GM12878 (cell line): ENCODE results near the gene RTF2. TPM values are rescaled to one million over a fixed set of nuclear protein-coding genes. Genes with fewer than 3 reads are reported as not detected.

Experiments used
- ATAC-seq: fragments of 200-7000 bp; cut with Tn5 transposase; 3 replicates; pipeline ENCODE4 v1.9.1; 2020; ENCODE audit warnings: mild to moderate bottlenecking, moderate library complexity
- BruUV-seq: library from RNA; stranded (reverse); fragments of 400-500 nt; replicated peaks from 2 replicates; lab custom pipeline; 2021; lab: Mats Ljungman, UMichigan
- CTCF ChIA-PET: fragments of 300-600 bp; sonication (Branson Sonifier 250); formaldehyde crosslinking; extraction: SDS; loops from one replicate; lab custom pipeline; 2021; ENCODE audit warnings: inconsistent platforms; lab: Yijun Ruan, JAX
- POLR2A ChIA-PET: fragments of 350-600 bp; formaldehyde crosslinking; extraction: SDS; loops from one replicate; lab custom pipeline; 2021; ENCODE audit warnings: inconsistent platforms; lab: Charles Lee
- RAD21 ChIA-PET: fragments of 300-600 bp; sonication (Branson Sonifier 250); formaldehyde crosslinking; loops from one replicate; lab custom pipeline; 2023; ENCODE audit warnings: antibody characterized with exemption; ENCODE audit not compliant: unreplicated experiment; lab: Charles Lee
- SMC1A ChIA-PET: fragments of 300-600 bp; sonication (Branson Sonifier 250); formaldehyde crosslinking; loops from one replicate; lab custom pipeline; 2023; ENCODE audit not compliant: unreplicated experiment, uncharacterized antibody; lab: Charles Lee
- DNase-seq: peaks from one replicate; pipeline ENCODE4 v3.0.0-alpha.2; 2011; ENCODE audit warnings: low read depth, low spot score
- FAIRE-seq: peaks from 3 replicates; lab custom pipeline; 2011; peaks lifted over from hg19 to GRCh38; lab: Jason Lieb, UNC
- H2AFZ ChIP-seq: 2 replicates; pipeline ENCODE4 v1.6.0; 2011; ENCODE audit warnings: low read depth, low read length, control low read depth; ENCODE audit not compliant: control insufficient read depth
- H3K27ac ChIP-seq: 2 replicates; pipeline ENCODE4 v1.5.1; 2011; ENCODE audit warnings: control low read depth; ENCODE audit not compliant: control insufficient read depth, insufficient read depth
- H3K27me3 ChIP-seq, 2 experiments: replicated peaks in 1 of 2; 2 replicates each; pipeline versions ENCODE4 v1.6.0 to v1.6.1; 2011; ENCODE audit warnings: low read length in 1 of 2; ENCODE audit not compliant: control insufficient read depth in 2 of 2, insufficient read depth in 2 of 2
- H3K36me3 ChIP-seq, 2 experiments: 2 replicates each; pipeline ENCODE4 v1.5.1; 2011; ENCODE audit warnings: low read length in 1 of 2; ENCODE audit not compliant: control insufficient read depth in 2 of 2, insufficient read depth in 2 of 2
- H3K4me1 ChIP-seq: 2 replicates; pipeline ENCODE4 v1.6.1; 2011; ENCODE audit warnings: mild to moderate bottlenecking, low read length, moderate library complexity, mixed read lengths; ENCODE audit not compliant: control insufficient read depth, insufficient read depth
- H3K4me2 ChIP-seq: 2 replicates; pipeline ENCODE4 v1.6.0; 2011; ENCODE audit warnings: control low read depth; ENCODE audit not compliant: control insufficient read depth, insufficient read depth
- H3K4me3 ChIP-seq: fragments of 200-600 bp; sonication (generic); 2 replicates; pipeline ENCODE4 v1.5.1; 2016
- H3K79me2 ChIP-seq: 2 replicates; pipeline ENCODE4 v1.6.0; 2011; ENCODE audit warnings: low read length; ENCODE audit not compliant: control insufficient read depth, insufficient read depth
- H3K9ac ChIP-seq: 2 replicates; pipeline ENCODE4 v1.8.0; 2011; ENCODE audit warnings: low read length, control low read depth, mixed read lengths; ENCODE audit not compliant: control insufficient read depth, insufficient read depth
- H3K9me3 ChIP-seq: replicated peaks from 3 replicates; pipeline ENCODE4 v1.5.1; 2011; ENCODE audit warnings: mild to moderate bottlenecking, low read length; ENCODE audit not compliant: control insufficient read depth, insufficient read depth
- H4K20me1 ChIP-seq: 2 replicates; pipeline ENCODE4 v1.6.0; 2011; ENCODE audit not compliant: control insufficient read depth, insufficient read depth
- ASH2L ChIP-seq: fragments of 300-600, 200-600 bp; sonication (generic); IDR thresholded peaks from 2 replicates; pipeline ENCODE4 v1.6.1; 2017; ENCODE audit warnings: low read depth, mild to moderate bottlenecking, borderline replicate concordance
- BCL3 ChIP-seq: IDR thresholded peaks from 2 replicates; pipeline ENCODE4 v1.6.1; 2011; ENCODE audit warnings: borderline replicate concordance, low read depth, mild to moderate bottlenecking, moderate library complexity, low read length; ENCODE audit not compliant: insufficient read depth, poor library complexity, severe bottlenecking
- CREM ChIP-seq: IDR thresholded peaks from 2 replicates; pipeline ENCODE4 v1.6.1; 2014; ENCODE audit warnings: antibody characterized with exemption, low read depth
- ETV6 ChIP-seq, 2 experiments: fragments of 450-650 bp in 1 of 2; IDR thresholded peaks in 1 of 2; conservative IDR thresholded peaks in 1 of 2; 2 replicates each; pipeline ENCODE4 v1.6.1; 2014; ENCODE audit warnings: antibody characterized with exemption in 1 of 2, borderline replicate concordance in 1 of 2, low read depth in 1 of 2, mild to moderate bottlenecking in 1 of 2, moderate library complexity in 1 of 2
- GATAD2B ChIP-seq: fragments of 450-650 bp; conservative IDR thresholded peaks from 2 replicates; pipeline ENCODE4 v1.6.1; 2017; ENCODE audit warnings: low read depth, mild to moderate bottlenecking, moderate library complexity
- HCFC1 ChIP-seq: fragments of 150-350 bp; IDR thresholded peaks from 2 replicates; pipeline ENCODE4 v1.6.1; 2014; ENCODE audit warnings: low read length
- IRF3 ChIP-seq: fragments of 450-650 bp; IDR thresholded peaks from 2 replicates; pipeline ENCODE4 v1.6.1; 2014; ENCODE audit warnings: mild to moderate bottlenecking
- NBN ChIP-seq: fragments of 450-650 bp; IDR thresholded peaks from 2 replicates; pipeline ENCODE4 v1.6.1; 2016
- NFYA ChIP-seq: IDR thresholded peaks from 2 replicates; pipeline ENCODE4 v1.6.1; 2011; ENCODE audit warnings: low read depth, mild to moderate bottlenecking, low read length, improper control_type of control experiment, borderline replicate concordance
- NR2C2 ChIP-seq: IDR thresholded peaks from 2 replicates; pipeline ENCODE4 v1.6.1; 2011; ENCODE audit warnings: borderline replicate concordance, low read depth; ENCODE audit not compliant: control insufficient read depth, insufficient read length
- PML ChIP-seq: IDR thresholded peaks from 2 replicates; pipeline ENCODE4 v1.6.1; 2012; ENCODE audit warnings: low read length, inconsistent platforms
- POU2F2 ChIP-seq: IDR thresholded peaks from 3 replicates; pipeline ENCODE4 v1.6.1; 2011; ENCODE audit warnings: low read depth, mild to moderate bottlenecking, low read length, borderline replicate concordance
- SMARCA5 ChIP-seq: fragments of 450-650 bp; IDR thresholded peaks from 2 replicates; pipeline ENCODE4 v1.6.1; 2017; ENCODE audit warnings: mild to moderate bottlenecking
- SPI1 ChIP-seq: IDR thresholded peaks from 2 replicates; pipeline ENCODE4 v1.6.1; 2011; ENCODE audit warnings: low read depth, mild to moderate bottlenecking, low read length, moderate library complexity, borderline replicate concordance; ENCODE audit not compliant: insufficient read depth
- SRF ChIP-seq, 2 experiments: IDR thresholded peaks; 2 replicates each; pipeline ENCODE4 v1.6.1; 2011; ENCODE audit warnings: low read depth in 2 of 2, low read length in 2 of 2, mild to moderate bottlenecking in 1 of 2, moderate library complexity in 1 of 2
- TCF12 ChIP-seq: IDR thresholded peaks from 2 replicates; pipeline ENCODE4 v1.6.1; 2011; ENCODE audit warnings: low read depth, mild to moderate bottlenecking, low read length
- ZBED1 ChIP-seq: IDR thresholded peaks from 2 replicates; pipeline ENCODE4 v1.6.1; 2016; ENCODE audit warnings: borderline replicate concordance
- ZNF622 ChIP-seq: fragments of 450-650 bp; IDR thresholded peaks from 2 replicates; pipeline ENCODE4 v1.6.1; 2017; ENCODE audit warnings: mild to moderate bottlenecking, inconsistent platforms
- ZSCAN29 ChIP-seq: fragments of 450-650 bp; IDR thresholded peaks from 2 replicates; pipeline ENCODE4 v1.6.1; 2017; ENCODE audit warnings: mild to moderate bottlenecking, moderate library complexity
- WGBS: methylation state at CpG from one replicate; pipeline ENCODE4 v1.1.6; 2016; ENCODE audit warnings: low lambda C conversion rate; ENCODE audit not compliant: insufficient replicate concordance, insufficient coverage; ENCODE audit errors: missing lambda C conversion rate; 5-methylcytosine and 5-hydroxymethylcytosine counted together
- in situ Hi-C: fragments of 300-500 bp; cut with MboI; formaldehyde crosslinking; loops from 9 replicates; pipeline ENCODE4 v1.14.3; 2018; ENCODE audit warnings: mixed read lengths
- intact Hi-C: fragments of 100-400 bp; cut with micrococcal nuclease; formaldehyde crosslinking; loops from one replicate; pipeline ENCODE4 v1.14.2; 2022; ENCODE audit not compliant: unreplicated experiment
- polyA plus RNA-seq, 11 experiments: library from polyadenylated mRNA; depleted of rRNA in 4 of 11; unstranded in 6 of 11; stranded (reverse) in 5 of 11; fragments of >200 nt; fragmentation: Nextera tagmentation in 4 of 11; fragmentation: Illumina TruSeq in 1 of 11; extraction: Ambion mirVana in 4 of 11; extraction: Trizol in 1 of 11; gene quantifications; 1 replicate in 1 of 11; 2 replicates in 10 of 11; pipeline versions ENCODE4 v1.2.1 to v1.2.3, GENCODE V29; 2011 to 2016; ENCODE audit warnings: inconsistent platforms in 2 of 11, missing spikeins in 2 of 11, low read depth in 1 of 11
- total RNA-seq, 4 experiments: library from RNA; depleted of rRNA in 3 of 4; stranded (reverse); fragments of >200 nt in 3 of 4; fragmentation: Illumina TruSeq in 1 of 4; extraction: Trizol in 1 of 4; gene quantifications; 2 replicates each; pipeline versions ENCODE4 v1.2.1 to v1.2.3, GENCODE V29; 2013 to 2021

RTF2 gene
- total and polyA plus RNA-seq, 10 of the 15 experiments (the other 5 are each of a cell fraction or from before 2014, with no cell fraction given) = 66.2 to 133 (median 82.9) TPM

GRCh38 chr20:56433880-56434255 lies 34.6 kb upstream of the RTF2 start (continued):
- TF ChIP-seq IRF3 (no peak), TCF12 (no peak), GATAD2B (no peak), SRF (IDR thresholded peaks at IDR 0.05; ENCODE audit: low read depth in 2 of 2, low read length in 2 of 2) (no peak), BCL3 (no peak), PML (no peak)

- CTCF ChIA-PET = no interaction called here
- no peak overlapping the region for H2AFZ ChIP-seq
- no TSS peak for BruUV-seq
- peaks cover 16% of the 10 kb centered on the region for H3K4me1 ChIP-seq
- DNase-seq (no peak), ATAC-seq (no peak), FAIRE-seq (no peak)
- no peak overlapping the region for H3K27ac ChIP-seq
- H3K9me3 ChIP-seq = no peaks in the 10 kb centered on the region
- H3K4me2 ChIP-seq = no peak overlapping the region
- in situ Hi-C loops = no loop called here
- POLR2A ChIA-PET = interaction anchor here (0.8 kb wide), 2 partner anchors 16 to 24 kb away, joined by 3 to 4 read pairs; no protein-coding TSS in a partner anchor
- SMC1A ChIA-PET = interaction anchor here (1.2 to 1.6 kb wide), 2 partner anchors 9 to 17 kb away, joined by 3 to 6 read pairs; no protein-coding TSS in a partner anchor
- no peaks in the 10 kb centered on the region for H3K79me2 ChIP-seq
- no peaks in the 10 kb centered on the region for H3K36me3 ChIP-seq
- no peaks in the 10 kb centered on the region for H3K27me3 ChIP-seq
- H3K9ac ChIP-seq = no peak overlapping the region
- H4K20me1 ChIP-seq = no peaks in the 10 kb centered on the region
- H3K4me3 ChIP-seq = no peak overlapping the region
- RAD21 ChIA-PET = no interaction called here
- intact Hi-C loops = no loop called here
- WGBS = 88% methylated on average over 20 of the region's 20 CpGs
- TF ChIP-seq SMARCA5 (no peak), CREM (no peak), POU2F2 (no peak), HCFC1 (no peak), SPI1 (no peak), NBN (no peak), NR2C2 (no peak), ETV6 (conservative IDR thresholded peaks at IDR 0.05 in 1 of 2, IDR thresholded peaks at IDR 0.05 in 1 of 2; ENCODE audit: borderline replicate concordance in 1 of 2, low read depth in 1 of 2) (no peak), NFYA (no peak), ZBED1 (no peak), ZNF622 (no peak), ZSCAN29 (no peak), ASH2L (no peak), IRF3 (no peak)
Measured at GRCh38 chr20:56437196-56437960, 31.0 kb upstream of the RTF2 start.
